Cardiac muscle cell (in vitro differentiated cells and primary cell): Measurements from ENCODE around the gene KLHDC7B. TPM values are rescaled to one million over a fixed set of nuclear protein-coding genes. Genes with fewer than 3 reads are reported as not detected.

Source experiments
- DNase-seq, 2 donors: peaks; one replicate each; pipeline versions ENCODE4 v3.0.0 to v3.0.0-alpha.2; 2010 to 2017; ENCODE audit warnings: low read depth in 1 of 2, low spot score in 1 of 2
- H3K27ac ChIP-seq: fragments of 200-600 bp; sonication (generic); 2 replicates; pipeline ENCODE4 v1.5.1; 2016
- H3K27me3 ChIP-seq: fragments of 200-600 bp; sonication (generic); 2 replicates; pipeline ENCODE4 v1.6.0; 2016; ENCODE audit warnings: control low read depth
- H3K36me3 ChIP-seq: fragments of 200-600 bp; sonication (generic); 2 replicates; pipeline ENCODE4 v1.5.1; 2016; ENCODE audit warnings: control low read depth
- H3K4me1 ChIP-seq: fragments of 200-600 bp; sonication (generic); 2 replicates; pipeline ENCODE4 v1.8.1; 2017; ENCODE audit warnings: low read depth, mild to moderate bottlenecking, mixed run types
- H3K4me3 ChIP-seq: fragments of 200-600 bp; sonication (generic); 2 replicates; pipeline ENCODE4 v1.5.1; 2016; ENCODE audit warnings: mild to moderate bottlenecking
- H3K9me3 ChIP-seq: fragments of 200-600 bp; sonication (generic); 2 replicates; pipeline ENCODE4 v1.5.1; 2017; ENCODE audit warnings: low read depth, mild to moderate bottlenecking, control low read depth
- polyA plus RNA-seq: library from polyadenylated mRNA; unstranded; fragments of >200 nt; fragmentation: Nextera tagmentation; extraction: Ambion mirVana; gene quantifications from 2 replicates; pipeline ENCODE4 v1.2.1, GENCODE V29; 2016
- total RNA-seq: library from RNA; depleted of rRNA; stranded (reverse); fragments of >200 nt; gene quantifications from 2 replicates; pipeline ENCODE4 v1.2.3, GENCODE V29; 2016
- TF ChIP-seq, protein P1 (sequence below): IDR thresholded peaks from 2 replicates; pipeline ENCODE4 v1.5.1; 2012; ENCODE audit warnings: low read depth, mild to moderate bottlenecking, low read length

The KLHDC7B gene
- total and polyA plus RNA-seq, 2 experiments from 2014 or later = 0.18 to 0.45 TPM

DNA sequence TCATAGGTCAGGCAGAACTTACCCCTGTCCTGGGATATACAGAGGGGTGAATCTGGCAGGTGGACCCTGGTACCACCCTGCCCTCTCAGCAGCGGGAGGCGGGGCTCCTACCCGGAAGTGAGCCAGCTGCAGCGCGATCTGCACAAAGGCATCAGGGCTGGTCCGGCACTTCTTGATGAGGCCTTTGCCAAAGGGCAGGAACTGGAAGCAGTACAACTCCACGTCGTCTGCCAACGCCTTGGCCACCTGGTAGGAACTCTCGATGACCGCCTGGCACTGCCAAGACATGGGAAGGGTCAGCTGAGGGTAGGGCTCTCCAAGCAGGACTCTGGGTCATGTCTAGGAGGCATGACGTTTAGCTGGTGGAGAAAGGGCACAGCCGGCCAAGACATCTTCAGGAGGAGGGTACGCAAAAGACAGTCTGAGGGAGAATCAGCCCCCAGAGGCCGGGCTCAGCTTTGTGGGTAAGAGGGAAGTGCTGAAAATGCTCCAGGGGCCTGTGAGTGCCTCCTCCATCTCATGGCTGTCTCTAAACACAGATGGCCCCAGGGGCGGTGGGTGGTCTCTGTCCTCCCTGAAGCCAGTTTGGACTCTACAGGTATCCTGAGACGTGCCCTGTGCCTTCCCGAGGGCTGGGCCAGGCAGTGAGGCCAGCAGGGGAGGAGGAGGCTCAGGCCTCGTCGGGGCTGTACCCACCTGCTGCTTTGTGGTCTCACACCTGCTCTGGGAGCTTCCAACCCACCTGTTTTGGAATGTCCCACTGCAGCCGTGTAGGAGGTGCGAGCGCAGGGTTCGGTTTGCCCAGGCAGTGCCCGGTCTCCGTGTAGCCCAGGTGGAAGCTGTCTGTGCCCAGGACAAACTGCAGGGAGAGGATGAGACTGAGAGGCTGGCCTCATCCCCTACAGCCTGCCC is 25.8 kb downstream of the KLHDC7B start:
- no peak overlapping the region for H3K27ac ChIP-seq
- no peaks in the 10 kb centered on the region for H3K9me3 ChIP-seq
- H3K36me3 ChIP-seq = peaks cover 37% of the 10 kb centered on the region
- TF ChIP-seq, protein P1, sequence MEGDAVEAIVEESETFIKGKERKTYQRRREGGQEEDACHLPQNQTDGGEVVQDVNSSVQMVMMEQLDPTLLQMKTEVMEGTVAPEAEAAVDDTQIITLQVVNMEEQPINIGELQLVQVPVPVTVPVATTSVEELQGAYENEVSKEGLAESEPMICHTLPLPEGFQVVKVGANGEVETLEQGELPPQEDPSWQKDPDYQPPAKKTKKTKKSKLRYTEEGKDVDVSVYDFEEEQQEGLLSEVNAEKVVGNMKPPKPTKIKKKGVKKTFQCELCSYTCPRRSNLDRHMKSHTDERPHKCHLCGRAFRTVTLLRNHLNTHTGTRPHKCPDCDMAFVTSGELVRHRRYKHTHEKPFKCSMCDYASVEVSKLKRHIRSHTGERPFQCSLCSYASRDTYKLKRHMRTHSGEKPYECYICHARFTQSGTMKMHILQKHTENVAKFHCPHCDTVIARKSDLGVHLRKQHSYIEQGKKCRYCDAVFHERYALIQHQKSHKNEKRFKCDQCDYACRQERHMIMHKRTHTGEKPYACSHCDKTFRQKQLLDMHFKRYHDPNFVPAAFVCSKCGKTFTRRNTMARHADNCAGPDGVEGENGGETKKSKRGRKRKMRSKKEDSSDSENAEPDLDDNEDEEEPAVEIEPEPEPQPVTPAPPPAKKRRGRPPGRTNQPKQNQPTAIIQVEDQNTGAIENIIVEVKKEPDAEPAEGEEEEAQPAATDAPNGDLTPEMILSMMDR = no peak
- H3K4me1 ChIP-seq = no peaks in the 10 kb centered on the region
- H3K4me3 ChIP-seq = no peak overlapping the region
- no peak for DNase-seq
- H3K27me3 ChIP-seq = no peaks in the 10 kb centered on the region

DNA sequence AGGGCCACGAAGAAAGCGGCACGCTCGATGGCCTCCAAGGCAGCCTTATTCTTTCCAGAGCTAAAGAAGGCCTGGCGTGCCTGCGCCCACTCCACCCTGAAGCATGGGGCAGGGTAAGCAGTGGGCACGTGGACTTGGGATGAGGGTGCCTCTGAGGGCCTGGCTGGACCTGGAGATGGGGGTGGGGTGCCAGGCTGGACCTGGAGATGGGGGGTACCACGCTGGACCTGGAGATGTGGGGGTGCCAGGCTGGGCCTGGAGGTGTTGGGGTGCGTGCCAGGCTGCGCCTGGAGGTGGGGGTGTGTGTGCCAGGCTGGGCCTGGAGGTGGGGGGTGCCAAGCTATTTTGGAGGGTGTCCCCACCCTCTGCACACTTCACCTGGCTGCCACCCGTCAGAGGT is 27.3 kb downstream of the KLHDC7B start:
- TF ChIP-seq, protein P1 = no peak
- no peak for DNase-seq

DNA sequence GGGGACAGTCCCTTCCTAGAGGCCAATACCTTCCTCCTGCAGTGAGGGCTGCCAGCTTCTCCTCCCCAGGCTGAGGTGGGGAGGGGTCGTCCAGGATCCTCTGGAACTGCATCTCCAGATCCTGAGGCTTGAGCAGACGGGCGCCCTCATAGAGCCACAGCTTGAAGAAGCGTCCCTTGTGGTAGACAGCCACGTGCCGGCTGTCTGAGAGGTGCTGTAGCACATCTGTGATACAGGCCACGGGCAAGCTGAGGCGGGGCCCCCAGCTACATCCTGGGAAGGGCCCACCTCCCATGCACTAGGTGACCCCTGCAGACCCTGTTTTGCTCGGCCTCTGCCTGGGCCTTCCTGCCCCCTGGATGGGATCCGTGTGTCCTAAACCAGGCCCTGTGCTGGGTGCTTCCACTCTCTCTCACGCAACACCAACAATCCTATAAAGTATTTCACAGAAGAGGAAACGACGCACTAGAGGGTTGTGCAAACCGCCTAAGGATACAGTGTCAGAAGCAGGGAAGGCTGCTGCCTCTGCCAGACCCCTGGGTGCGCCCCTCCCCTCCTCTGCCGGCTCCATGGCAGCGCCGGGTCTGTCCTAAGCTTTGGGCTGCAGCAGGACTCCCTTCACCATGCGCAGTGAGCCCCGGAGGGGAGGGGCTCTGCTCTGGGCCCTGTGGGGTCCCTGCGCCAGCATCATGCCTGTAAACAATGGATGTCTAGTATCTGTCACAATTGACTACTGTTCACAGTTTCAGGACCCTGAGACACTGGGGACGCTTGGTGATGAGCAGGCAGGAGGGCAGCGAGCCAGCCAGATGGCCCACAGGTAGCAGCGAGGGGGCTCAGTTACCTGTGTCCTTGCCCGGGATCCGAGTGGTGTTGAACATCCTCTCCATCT is 28.0 kb downstream of the KLHDC7B start:
- no peak for DNase-seq
- no peaks in the 10 kb centered on the region for H3K27me3 ChIP-seq

More for the DNA sequence above, 27.3 kb downstream of the KLHDC7B start:
- Histone ChIP-seq H3K27ac (no peak overlapping the region), H3K9me3 (no peaks in the 10 kb centered on the region), H3K36me3 (peaks cover 37% of the 10 kb centered on the region), H3K27me3 (no peaks in the 10 kb centered on the region), H3K4me1 (peaks cover under 1% of the 10 kb centered on the region), H3K4me3 (no peak overlapping the region)

DNA sequence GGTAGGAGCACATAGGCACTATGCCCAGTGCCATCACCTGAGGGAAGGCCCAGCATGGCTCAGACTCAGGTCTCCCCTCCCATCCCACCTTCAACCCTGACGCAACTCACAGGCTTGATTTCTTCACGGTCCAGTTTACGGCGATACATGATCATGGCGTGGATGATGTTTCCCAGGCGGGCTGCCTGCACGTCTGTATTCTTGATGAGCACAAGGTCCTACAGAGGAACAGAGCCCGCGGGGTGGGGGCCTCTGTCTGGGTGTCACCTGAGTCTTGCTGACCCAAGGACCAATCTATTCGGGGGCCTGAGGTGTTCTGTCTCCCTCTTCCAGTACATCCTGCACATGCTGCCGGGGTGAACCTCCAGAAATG is 28.7 kb downstream of the KLHDC7B start:
- no peak overlapping the region for H3K4me3 ChIP-seq
- no peaks in the 10 kb centered on the region for H3K9me3 ChIP-seq
- H3K4me1 ChIP-seq = peaks cover 15% of the 10 kb centered on the region
- TF ChIP-seq, protein P1 = no peak
- H3K27me3 ChIP-seq = no peaks in the 10 kb centered on the region
- peaks cover 27% of the 10 kb centered on the region for H3K36me3 ChIP-seq
- H3K27ac ChIP-seq = no peak overlapping the region
- DNase-seq = no peak

More for the DNA sequence above, 28.0 kb downstream of the KLHDC7B start:
- peaks cover 32% of the 10 kb centered on the region for H3K36me3 ChIP-seq
- no peak overlapping the region for H3K4me3 ChIP-seq
- H3K9me3 ChIP-seq = no peaks in the 10 kb centered on the region
- peaks cover 8% of the 10 kb centered on the region for H3K4me1 ChIP-seq
- H3K27ac ChIP-seq = no peak overlapping the region
- TF ChIP-seq, protein P1 = no peak

DNA sequence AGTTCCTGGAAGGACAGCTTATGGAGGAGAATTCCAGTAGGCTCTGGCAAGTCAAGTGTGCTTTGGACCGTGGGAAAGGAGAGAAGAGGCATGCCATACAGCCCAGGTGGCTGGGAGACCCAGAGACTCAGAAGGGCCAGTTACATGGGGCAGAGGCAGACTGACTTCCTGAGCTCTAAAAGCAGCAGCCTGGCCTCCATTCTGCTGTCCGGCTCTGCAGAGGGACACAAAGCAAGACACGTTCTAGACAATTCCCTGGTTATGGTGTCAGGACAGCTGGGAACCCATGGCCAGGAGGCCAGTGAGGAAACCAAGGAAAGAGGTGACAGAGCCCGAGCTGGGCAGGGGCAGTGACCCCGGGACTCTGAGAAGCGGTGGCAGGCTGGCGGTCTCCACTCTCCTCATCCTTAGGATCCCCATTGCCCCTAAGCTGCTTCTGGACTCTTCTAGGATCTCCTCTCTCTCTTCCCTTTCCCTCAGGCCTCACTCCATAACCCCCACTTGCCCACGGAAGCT is 29.8 kb downstream of the KLHDC7B start:
- TF ChIP-seq, protein P1 = no peak
- H3K27ac ChIP-seq = no peak overlapping the region
- H3K4me1 ChIP-seq = peaks cover 16% of the 10 kb centered on the region
- peaks cover 18% of the 10 kb centered on the region for H3K36me3 ChIP-seq
- H3K27me3 ChIP-seq = no peaks in the 10 kb centered on the region
- no peak for DNase-seq
- H3K4me3 ChIP-seq = no peak overlapping the region
- H3K9me3 ChIP-seq = no peaks in the 10 kb centered on the region
